ENCODE measurements around the gene JDP2.

DNA sequence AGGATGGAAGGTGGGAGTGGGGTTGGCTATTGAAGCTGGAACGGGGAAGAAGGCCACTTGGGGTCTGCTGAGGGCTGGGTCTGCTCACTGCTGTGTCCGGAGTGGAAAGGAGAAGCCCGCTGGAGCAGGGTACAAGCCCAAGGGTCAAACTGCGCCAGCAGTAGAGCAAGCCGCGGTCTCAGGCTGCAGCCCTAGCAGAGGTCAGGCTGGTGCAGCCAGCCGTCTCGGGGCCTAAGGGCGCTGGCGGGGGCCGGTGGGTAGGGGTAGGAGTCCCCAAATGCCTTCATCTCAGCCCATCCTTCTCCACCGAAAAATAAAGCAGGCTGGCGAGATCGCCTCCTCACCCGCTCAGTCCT, 718 bp upstream of the JDP2 start:
- TF ChIP-seq, protein P1, sequence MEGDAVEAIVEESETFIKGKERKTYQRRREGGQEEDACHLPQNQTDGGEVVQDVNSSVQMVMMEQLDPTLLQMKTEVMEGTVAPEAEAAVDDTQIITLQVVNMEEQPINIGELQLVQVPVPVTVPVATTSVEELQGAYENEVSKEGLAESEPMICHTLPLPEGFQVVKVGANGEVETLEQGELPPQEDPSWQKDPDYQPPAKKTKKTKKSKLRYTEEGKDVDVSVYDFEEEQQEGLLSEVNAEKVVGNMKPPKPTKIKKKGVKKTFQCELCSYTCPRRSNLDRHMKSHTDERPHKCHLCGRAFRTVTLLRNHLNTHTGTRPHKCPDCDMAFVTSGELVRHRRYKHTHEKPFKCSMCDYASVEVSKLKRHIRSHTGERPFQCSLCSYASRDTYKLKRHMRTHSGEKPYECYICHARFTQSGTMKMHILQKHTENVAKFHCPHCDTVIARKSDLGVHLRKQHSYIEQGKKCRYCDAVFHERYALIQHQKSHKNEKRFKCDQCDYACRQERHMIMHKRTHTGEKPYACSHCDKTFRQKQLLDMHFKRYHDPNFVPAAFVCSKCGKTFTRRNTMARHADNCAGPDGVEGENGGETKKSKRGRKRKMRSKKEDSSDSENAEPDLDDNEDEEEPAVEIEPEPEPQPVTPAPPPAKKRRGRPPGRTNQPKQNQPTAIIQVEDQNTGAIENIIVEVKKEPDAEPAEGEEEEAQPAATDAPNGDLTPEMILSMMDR (IDR thresholded peaks at IDR 0.05; ENCODE audit: low read length): no peak
- TF ChIP-seq EZH2 (IDR thresholded peaks at IDR 0.05; ENCODE audit: borderline replicate concordance, low read length): no peak

Measured in OCI-LY1 (cell line).